HG03025 (cell line): Measurements from ENCODE around the gene JMJD1C.
"Not testable (repeated sequence)": the region's sequence is repeated elsewhere in the genome, so short reads cannot be mapped to it uniquely, and the experiment has no call there.

Experiments used
- ATAC-seq: cut with Tn5 transposase; IDR thresholded peaks from one replicate; pipeline ENCODE4 v1.9.1; 2021; ENCODE audit warnings: mild to moderate bottlenecking, moderate library complexity; ENCODE audit not compliant: unreplicated experiment, low FRiP score

The JMJD1C gene

GRCh38 chr10:63373176-63373575 lies 92.6 kb downstream of the JMJD1C start:
- no peak for ATAC-seq

GRCh38 chr10:63369711-63370110 lies 96.1 kb downstream of the JMJD1C start:
- no peak for ATAC-seq

DNA sequence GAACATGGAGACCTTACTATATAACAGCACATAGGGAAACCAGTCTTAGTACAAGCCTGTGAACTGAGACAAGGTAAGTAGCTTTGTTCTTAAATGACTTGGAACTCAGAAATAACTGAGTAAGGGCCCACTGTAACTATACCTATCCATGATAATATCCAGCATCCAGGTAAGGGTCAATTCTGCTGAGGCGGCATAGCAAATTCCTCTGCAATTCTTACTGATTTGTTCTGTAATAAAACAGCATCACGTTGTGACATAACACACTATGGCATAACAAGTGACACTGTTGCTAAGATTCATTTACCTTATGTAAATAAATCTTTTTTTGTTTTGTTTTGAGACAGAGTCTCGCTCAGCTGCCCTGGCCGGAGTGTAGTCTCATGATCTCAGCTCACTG lies 97.4 kb downstream of the JMJD1C start:
- no peak for ATAC-seq

DNA sequence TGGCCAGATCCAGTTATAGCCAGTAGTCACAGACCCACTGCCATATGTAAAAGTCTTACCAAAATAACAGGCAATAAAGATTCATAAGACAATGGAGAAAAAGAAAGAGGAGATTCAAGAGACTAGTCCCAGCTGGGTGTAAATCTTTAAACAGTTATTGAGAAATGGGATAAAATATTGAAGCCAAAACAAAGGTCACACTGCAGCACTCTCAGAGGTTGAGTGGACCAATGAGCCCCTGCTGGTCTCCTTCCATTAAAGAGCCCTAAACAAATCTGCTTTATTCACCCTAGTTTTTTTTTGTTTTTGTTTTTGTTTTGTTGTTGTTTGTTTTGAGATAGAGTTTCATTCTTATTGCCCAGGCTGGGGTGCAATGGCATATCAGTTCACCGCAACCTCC lies 98.8 kb downstream of the JMJD1C start:
- ATAC-seq, result no peak

DNA sequence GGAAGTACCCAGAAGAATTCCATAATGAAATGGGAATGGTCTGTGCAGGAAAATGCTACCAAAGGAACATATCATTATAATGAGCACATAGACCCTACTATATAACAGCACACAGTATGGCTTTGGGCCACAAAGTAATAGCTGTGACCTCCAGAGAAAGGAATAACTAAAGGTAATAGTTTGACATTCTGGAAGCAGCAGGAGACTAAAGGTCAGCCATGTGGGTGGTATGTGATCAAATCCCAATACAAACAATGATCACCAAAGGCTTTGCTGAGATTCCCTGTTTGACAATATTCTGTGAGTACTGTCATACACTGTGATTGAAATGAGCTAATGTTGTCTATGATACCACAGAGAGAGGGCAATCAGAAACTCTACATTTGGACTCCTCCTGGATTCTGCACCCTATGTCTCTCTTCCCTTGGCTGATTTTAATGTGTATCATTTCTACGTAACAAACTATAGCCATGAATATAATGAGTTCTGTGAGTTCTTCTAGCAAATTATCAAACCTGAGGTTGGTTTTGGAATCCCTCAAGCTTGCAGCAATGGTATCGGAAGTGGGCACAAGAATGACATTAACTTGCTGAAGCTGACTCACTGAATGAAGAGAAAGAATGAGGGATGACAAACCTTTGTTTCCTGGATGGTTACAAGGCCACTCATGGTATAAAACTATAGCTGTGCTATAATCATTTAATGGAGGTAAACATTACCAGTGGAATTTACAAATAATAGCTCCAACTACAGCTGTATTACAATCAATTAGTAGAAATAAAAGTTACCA lies 99.6 kb downstream of the JMJD1C start:
- ATAC-seq, result no peak

GRCh38 chr10:63364918-63365317 lies 100.9 kb downstream of the JMJD1C start:
- no peak for ATAC-seq

DNA sequence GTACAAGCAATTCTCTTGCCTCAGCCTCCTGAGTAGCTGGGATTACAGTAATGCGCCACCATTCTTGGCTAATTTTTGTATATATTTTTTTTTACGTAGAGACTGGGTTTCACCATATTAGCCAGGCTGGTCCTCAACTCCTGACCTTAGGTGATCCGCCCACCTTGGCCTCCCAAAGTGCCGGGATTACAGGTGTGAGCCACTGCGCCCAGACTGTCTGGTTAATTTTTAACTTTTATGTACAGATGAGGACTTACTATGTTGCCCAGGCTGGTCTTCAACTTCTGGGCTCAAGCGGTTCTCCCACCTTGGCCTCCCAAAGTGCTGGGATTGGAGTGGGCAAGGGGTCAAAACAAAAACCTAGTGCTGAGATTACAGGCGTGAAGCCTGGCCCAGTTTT lies 101.8 kb downstream of the JMJD1C start:
- ATAC-seq, result no peak

- no peak for ATAC-seq
These were observed 110.1 kb downstream of the JMJD1C start for GRCh38 chr10:63355682-63356081.

- no peak for ATAC-seq
These were observed 112.8 kb downstream of the JMJD1C start for GRCh38 chr10:63352976-63353375.

DNA sequence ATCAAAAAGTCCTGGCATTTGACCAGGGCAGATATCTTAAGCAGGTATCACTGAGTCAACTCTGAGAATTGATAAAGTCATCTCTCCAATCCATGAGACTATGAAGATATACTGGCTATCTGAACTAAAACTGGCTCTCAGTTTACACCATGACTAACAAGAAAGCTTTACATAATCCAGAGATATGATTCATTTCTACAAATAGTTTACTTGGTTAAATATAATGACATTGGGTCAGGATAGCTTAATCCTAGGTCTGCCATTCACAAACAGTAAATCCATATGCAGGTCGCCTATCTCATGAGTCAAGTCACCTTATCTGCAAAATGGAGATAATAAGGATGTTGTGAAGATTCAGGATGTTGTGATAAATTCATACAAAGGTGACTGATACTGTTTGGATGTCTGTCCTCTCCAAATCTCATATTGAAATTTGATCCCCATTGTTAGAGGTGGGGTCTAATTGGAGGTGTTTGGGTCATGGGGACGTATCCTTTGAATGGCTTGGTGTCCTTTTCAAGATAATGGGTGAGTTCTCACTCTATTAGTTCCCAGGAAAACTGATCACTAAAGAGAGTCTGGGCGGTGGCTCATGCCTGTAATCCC lies 117.4 kb downstream of the JMJD1C start:
- no peak for ATAC-seq

DNA sequence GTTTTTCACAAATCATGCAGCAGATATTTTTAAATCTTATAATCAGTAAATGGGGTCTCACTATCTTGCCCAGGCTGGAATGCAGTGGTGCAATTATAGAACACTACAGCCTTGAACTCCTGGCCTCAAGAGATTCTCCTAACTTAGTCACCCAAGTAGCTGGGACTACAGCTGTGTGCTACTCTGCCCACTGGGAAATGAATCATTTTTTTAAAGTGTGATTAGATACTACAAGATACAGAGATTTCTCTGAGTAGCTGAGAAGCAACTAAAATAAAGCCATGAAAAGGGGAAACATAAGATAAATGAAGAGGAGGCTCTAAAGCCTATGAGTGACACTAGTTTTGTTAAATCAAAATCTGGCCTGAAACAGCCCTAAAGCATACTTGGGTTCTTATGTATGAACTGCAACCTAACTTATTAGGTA lies 119.7 kb downstream of the JMJD1C start:
- no peak for ATAC-seq

DNA sequence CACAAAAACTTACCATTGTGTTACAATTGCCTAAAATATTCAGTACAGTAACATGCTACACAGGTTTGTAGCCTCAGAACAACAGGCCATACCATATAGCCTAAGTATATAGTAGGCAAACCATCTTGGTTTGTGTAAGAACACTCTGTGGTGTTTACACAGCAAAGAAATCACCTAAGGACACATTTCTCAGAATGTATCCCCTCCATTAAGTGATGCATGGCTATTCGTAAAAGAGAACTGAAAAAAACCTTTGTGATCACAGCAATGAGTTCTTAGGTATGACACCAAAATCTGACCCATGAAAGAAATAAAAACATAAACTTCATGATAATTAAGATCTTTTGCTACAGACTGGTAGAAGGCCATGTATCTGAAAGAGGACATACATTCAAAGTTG lies 121.5 kb downstream of the JMJD1C start:
- ATAC-seq, result no peak

DNA sequence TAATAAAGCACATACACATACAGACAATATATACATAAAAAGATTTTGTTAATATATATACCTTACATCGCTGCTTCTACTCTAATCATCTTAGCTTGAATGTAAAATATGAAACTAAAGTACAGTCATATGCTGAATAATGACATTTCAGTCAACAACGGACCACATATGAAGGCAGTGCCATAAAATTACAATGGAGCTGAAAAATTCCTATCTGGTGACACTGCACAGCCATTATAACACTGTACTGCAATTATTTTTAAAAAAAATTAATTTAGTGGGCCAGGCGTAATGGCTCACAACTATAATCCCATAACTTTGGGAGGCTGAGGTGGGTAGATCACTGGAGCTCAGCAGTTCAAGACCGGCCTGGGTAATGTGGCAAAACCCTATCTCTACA lies 122.3 kb downstream of the JMJD1C start:
- no peak for ATAC-seq

DNA sequence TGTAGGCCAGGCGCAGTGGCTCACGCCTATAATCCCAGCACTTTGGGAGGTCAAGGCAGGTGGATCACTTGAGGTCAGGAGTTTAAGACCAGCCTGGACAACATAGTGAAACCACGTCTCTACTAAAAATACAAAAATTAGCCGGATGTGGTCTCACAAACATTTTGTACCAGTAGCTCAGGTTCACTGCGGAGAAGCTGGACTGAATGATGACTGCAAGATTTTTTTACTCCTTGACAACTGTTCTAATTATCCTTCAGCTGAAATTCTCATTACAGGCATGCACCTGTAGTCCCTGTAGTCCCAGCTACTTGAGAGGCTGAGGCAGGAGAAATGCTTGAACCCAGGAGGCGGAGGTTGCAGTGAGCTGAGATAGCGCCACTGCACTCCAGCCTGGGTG lies 126.1 kb downstream of the JMJD1C start:
- not testable (repeated sequence) for ATAC-seq

DNA sequence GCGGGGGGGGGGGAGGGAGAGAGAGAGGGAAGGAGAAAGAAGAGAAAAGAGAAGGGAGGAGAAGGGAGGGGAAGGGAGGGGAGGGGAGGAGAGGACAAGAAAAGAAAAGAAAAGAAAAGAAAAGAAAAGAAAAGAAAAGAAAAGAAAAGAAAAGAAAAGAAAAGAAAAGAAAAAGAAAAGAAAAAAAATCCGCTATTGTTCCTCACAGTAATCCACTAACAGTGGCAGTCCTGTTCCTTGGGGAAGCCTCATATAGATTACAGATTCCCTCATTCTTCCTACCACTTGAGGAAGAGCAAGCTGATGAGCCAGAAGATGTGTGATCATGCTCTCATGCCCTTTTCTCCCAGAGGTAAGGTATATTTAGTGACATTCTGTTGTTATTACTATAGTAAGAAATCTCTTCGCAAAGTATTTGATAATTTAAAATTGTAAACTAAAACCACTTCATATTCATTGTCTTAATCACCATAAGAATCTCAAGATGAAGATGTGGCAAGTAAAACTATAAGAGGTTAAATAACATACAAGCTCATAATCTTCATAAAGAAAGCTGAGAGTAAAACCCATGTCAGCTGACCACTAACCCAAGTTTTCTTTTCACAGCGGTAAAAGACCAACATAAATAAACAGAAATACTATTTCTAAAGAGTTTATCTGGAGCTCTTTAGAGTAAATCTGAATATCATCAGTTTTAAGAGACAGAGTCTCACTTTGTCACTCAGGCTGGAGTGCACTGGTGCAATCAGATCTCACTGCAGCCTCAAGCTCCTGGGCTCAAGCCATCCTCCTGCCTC lies 128.1 kb downstream of the JMJD1C start:
- no peak for ATAC-seq

GRCh38 chr10:63331586-63331985 lies 134.2 kb downstream of the JMJD1C start:
- ATAC-seq, result no peak

GRCh38 chr10:63324495-63324854 lies 141.3 kb downstream of the JMJD1C start:
- no peak for ATAC-seq

GRCh38 chr10:63323701-63324494 lies 141.9 kb downstream of the JMJD1C start:
- no peak for ATAC-seq

DNA sequence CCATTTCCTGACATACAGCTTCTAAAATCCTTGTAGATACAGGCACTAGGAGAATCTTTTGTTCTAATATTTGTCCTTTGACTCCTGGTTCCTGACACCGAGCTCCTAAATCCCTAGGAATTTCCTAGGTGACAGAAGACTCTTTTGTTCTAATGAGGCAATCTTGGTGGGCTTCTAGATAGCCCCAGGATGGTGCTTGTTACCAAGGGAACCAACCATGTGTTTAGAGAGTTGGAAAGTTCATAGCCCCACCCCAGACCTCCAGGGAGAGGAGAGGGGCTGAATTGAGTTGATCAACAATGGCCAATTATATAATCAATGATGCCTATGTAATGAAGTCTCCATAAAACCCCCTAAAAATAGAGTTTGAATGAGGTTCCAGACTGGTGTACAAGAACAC lies 145.1 kb downstream of the JMJD1C start:
- no peak for ATAC-seq

DNA sequence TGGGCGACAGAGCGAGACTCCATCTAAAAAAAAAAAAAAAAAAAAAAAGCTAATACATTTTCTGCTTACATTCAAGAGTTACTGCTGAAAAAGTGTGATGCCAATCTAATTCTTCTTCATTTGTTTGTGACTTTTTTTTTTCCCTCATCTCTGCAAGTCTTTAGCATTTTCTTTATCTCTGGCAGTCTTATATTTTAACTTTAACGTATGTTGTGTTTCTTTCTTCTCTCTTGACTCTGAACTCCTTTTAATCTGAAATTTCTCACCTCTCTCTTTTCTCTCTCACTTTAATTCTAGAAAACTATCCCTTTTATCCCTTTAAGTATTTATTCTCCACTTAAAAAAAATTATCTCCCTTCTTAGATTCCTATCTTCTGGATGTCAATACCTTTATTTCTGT lies 146.5 kb downstream of the JMJD1C start:
- no peak for ATAC-seq

DNA sequence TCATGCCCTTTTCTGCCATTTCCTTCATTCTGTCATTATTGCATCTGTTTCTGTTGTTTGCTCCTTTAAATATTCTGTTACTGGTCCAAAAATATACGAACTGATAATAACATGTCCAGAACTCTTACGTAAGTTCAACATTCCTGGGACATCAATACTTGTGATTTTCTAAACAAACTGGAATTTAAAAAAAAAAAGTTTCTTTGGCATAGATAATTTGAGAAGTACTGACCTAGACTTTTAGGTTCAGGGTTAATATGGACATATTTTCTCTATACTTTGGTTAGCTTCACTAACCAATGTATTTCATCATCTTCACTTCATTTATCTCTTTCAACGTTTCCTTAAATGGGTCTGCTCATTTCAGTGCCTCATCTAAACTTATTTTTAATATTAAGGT lies 147.3 kb downstream of the JMJD1C start:
- no peak for ATAC-seq
